Lower leg skin (tissue), 3 donors: ENCODE measurements around the gene BLZF1.

Source experiments
- CTCF ChIP-seq, 3 donors: fragments of 450-650 bp; IDR thresholded peaks; one replicate each; pipeline ENCODE4 v1.5.1; 2016; ENCODE audit warnings: antibody characterized with exemption in 3 of 3, mild to moderate bottlenecking in 3 of 3, moderate library complexity in 2 of 3
- POLR2A ChIP-seq, 2 donors: fragments of 450-650 bp; IDR thresholded peaks; one replicate each; pipeline ENCODE4 v1.6.1; 2016 to 2017; ENCODE audit warnings: antibody characterized with exemption in 2 of 2, mild to moderate bottlenecking in 1 of 2, moderate library complexity in 1 of 2

GRCh38 chr1:169346036-169346589 lies 21.9 kb upstream of the BLZF1 start:
- TF ChIP-seq CTCF (IDR thresholded peaks at IDR 0.05) (no peak), POLR2A (IDR thresholded peaks at IDR 0.05) (no peak)
